Measurements from ENCODE around the gene CCNT1. TPM values are rescaled to one million over a fixed set of nuclear protein-coding genes. Genes with fewer than 3 reads are reported as not detected.

The CCNT1 gene
- total RNA-seq, 4 donors from 2014 or later, result 17.4 to 46.8 (median 33.9) TPM

- intact Hi-C loops (cut with DNase I; ENCODE audit: low total_unique reads), result no loop called here
- TF ChIP-seq, protein P1, sequence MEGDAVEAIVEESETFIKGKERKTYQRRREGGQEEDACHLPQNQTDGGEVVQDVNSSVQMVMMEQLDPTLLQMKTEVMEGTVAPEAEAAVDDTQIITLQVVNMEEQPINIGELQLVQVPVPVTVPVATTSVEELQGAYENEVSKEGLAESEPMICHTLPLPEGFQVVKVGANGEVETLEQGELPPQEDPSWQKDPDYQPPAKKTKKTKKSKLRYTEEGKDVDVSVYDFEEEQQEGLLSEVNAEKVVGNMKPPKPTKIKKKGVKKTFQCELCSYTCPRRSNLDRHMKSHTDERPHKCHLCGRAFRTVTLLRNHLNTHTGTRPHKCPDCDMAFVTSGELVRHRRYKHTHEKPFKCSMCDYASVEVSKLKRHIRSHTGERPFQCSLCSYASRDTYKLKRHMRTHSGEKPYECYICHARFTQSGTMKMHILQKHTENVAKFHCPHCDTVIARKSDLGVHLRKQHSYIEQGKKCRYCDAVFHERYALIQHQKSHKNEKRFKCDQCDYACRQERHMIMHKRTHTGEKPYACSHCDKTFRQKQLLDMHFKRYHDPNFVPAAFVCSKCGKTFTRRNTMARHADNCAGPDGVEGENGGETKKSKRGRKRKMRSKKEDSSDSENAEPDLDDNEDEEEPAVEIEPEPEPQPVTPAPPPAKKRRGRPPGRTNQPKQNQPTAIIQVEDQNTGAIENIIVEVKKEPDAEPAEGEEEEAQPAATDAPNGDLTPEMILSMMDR (IDR thresholded peaks at IDR 0.05), result no peak
- TF ChIP-seq POLR2A (IDR thresholded peaks at IDR 0.05), result no peak
- H3K36me3 ChIP-seq, result no peaks in the 10 kb centered on the region
- H3K27me3 ChIP-seq, result no peaks in the 10 kb centered on the region
- H3K4me1 ChIP-seq, result peaks cover 0 to 6% of the 10 kb centered on the region in 2 donors
- H3K27ac ChIP-seq, result no peak overlapping the region
- H3K4me3 ChIP-seq, result no peak overlapping the region
- no peaks in the 10 kb centered on the region for H3K9me3 ChIP-seq
- DNase-seq, result no peak
Observed at GRCh38 chr12:48690990-48691389, 25.5 kb downstream of the CCNT1 start.

- DNase-seq, result no peak
- Histone ChIP-seq H3K27me3 (no peaks in the 10 kb centered on the region), H3K9me3 (no peaks in the 10 kb centered on the region), H3K27ac (no peak overlapping the region), H3K4me1 (peaks cover 0 to 6% of the 10 kb centered on the region in 2 donors), H3K4me3 (no peak overlapping the region), H3K36me3 (no peaks in the 10 kb centered on the region)
- intact Hi-C loops (cut with DNase I; ENCODE audit: low total_unique reads), result no loop called here
- TF ChIP-seq, protein P1 (IDR thresholded peaks at IDR 0.05), result no peak
- TF ChIP-seq POLR2A (IDR thresholded peaks at IDR 0.05), result no peak
Observed at GRCh38 chr12:48690436-48690835, 26.1 kb downstream of the CCNT1 start.

DNA sequence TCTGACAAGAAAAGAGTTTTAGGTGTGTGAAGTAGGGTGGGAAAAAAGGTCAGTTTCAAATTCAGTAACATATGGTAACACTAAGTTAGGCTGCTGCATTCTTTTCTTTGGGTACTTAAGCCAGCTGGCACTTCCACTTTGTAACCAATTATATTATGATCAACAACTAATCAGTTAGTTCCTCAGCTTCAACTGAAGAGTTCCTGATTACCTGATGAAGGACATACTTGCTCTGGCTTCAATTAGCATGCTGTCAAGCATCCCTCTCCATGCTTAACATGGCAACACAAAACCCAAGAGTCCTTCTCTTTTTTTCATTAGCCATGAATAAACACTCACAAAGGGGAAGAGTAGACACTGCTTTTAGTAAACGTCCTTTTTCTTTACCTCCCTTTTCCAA, 27.7 kb downstream of the CCNT1 start:
- intact Hi-C loops (cut with DNase I; ENCODE audit: low total_unique reads), result no loop called here
- H3K27me3 ChIP-seq, result no peaks in the 10 kb centered on the region
- no peak for TF ChIP-seq POLR2A (IDR thresholded peaks at IDR 0.05)
- TF ChIP-seq, protein P1 (IDR thresholded peaks at IDR 0.05), result no peak
- H3K4me3 ChIP-seq, result no peak overlapping the region
- no peaks in the 10 kb centered on the region for H3K36me3 ChIP-seq
- no peak for DNase-seq
- H3K9me3 ChIP-seq, result no peaks in the 10 kb centered on the region
- H3K4me1 ChIP-seq, result peaks cover 0 to 6% of the 10 kb centered on the region in 2 donors
- no peak overlapping the region for H3K27ac ChIP-seq

- Histone ChIP-seq H3K4me3 (no peak overlapping the region), H3K27ac (no peak overlapping the region), H3K9me3 (no peaks in the 10 kb centered on the region), H3K27me3 (no peaks in the 10 kb centered on the region), H3K4me1 (peaks cover 0 to 6% of the 10 kb centered on the region in 2 donors), H3K36me3 (no peaks in the 10 kb centered on the region)
- TF ChIP-seq POLR2A (IDR thresholded peaks at IDR 0.05), result no peak
- TF ChIP-seq, protein P1 (IDR thresholded peaks at IDR 0.05), result no peak
- intact Hi-C loops (cut with DNase I; ENCODE audit: low total_unique reads), result no loop called here
- DNase-seq, result no peak
Observed at GRCh38 chr12:48687592-48687991, 28.9 kb downstream of the CCNT1 start.

DNA sequence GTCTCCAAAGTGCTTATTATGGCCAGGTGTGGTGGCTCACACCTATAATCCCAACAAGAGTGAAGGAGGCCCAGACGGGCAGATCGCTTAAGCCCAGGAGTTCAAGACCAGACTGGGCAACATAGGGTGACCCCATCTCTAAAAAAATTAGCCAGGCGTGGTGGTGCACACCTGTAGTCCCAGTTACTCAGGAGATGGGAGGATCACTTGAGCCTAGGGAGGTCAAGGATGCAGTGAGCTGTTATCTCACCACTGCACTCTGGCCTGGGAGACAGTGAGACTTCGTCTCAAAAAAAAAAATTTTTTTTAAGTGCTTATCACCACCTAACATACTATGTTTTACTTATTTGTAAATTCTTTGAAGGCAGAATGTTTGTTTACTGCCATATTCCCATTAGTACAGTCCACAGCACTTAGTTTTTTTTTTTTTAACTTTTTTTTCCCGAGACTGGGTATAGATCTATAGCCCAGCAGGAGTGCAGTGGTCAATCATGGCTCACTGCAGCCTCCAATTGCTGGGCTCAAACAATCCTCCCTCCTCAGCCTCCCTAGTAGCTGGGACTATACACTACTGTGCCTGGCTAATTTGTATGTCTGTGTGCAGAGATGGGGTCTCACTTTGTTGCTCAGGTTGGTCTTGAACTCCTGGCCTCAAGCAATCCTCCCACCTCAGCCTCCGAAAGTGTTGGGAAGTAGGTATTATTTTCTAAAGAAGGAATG, 29.7 kb downstream of the CCNT1 start:
- DNase-seq, result no peak
- TF ChIP-seq POLR2A (IDR thresholded peaks at IDR 0.05), result no peak
- TF ChIP-seq, protein P1 (IDR thresholded peaks at IDR 0.05), result no peak
- Histone ChIP-seq H3K36me3 (no peaks in the 10 kb centered on the region), H3K4me3 (no peak overlapping the region), H3K4me1 (peaks cover 0 to 2% of the 10 kb centered on the region in 2 donors), H3K27ac (no peak overlapping the region), H3K9me3 (no peaks in the 10 kb centered on the region), H3K27me3 (no peaks in the 10 kb centered on the region)
- intact Hi-C loops (cut with DNase I; ENCODE audit: low total_unique reads), result no loop called here
